HG03095 (cell line): ENCODE measurements around the gene ULK4.
"Not testable (repeated sequence)": the region's sequence is repeated elsewhere in the genome, so short reads cannot be mapped to it uniquely, and the experiment has no call there.

Source experiments
- ATAC-seq: cut with Tn5 transposase; IDR thresholded peaks from one replicate; pipeline ENCODE4 v1.9.1; 2021; ENCODE audit warnings: moderate library complexity; ENCODE audit not compliant: unreplicated experiment

ULK4 gene

GRCh38 chr3:41872157-41872556 is 89.7 kb downstream of the ULK4 start:
- ATAC-seq, result no peak

- no peak for ATAC-seq
Observed at GRCh38 chr3:41867533-41867932, 94.4 kb downstream of the ULK4 start.

- ATAC-seq, result no peak
Observed at GRCh38 chr3:41866298-41866697, 95.6 kb downstream of the ULK4 start.

- no peak for ATAC-seq
Observed at GRCh38 chr3:41863024-41863423, 98.9 kb downstream of the ULK4 start.

GRCh38 chr3:41860489-41860888 is 101.4 kb downstream of the ULK4 start:
- not testable (repeated sequence) for ATAC-seq

GRCh38 chr3:41854956-41855355 is 106.9 kb downstream of the ULK4 start:
- ATAC-seq, result no peak

- no peak for ATAC-seq
Observed at GRCh38 chr3:41853540-41854196, 108.2 kb downstream of the ULK4 start.

GRCh38 chr3:41848753-41849574 is 112.9 kb downstream of the ULK4 start:
- ATAC-seq, result no peak

- no peak for ATAC-seq
Observed at GRCh38 chr3:41847679-41848078, 114.2 kb downstream of the ULK4 start.

- ATAC-seq, result no peak
Observed at GRCh38 chr3:41846850-41847249, 115.1 kb downstream of the ULK4 start.

- no peak for ATAC-seq
Observed at GRCh38 chr3:41845826-41846225, 116.1 kb downstream of the ULK4 start.

- ATAC-seq, result not testable (repeated sequence)
Observed at GRCh38 chr3:41844256-41844655, 117.6 kb downstream of the ULK4 start.

- ATAC-seq, result not testable (repeated sequence)
Observed at GRCh38 chr3:41840936-41841668, 120.8 kb downstream of the ULK4 start.

- ATAC-seq, result no peak
Observed at GRCh38 chr3:41836360-41837134, 125.4 kb downstream of the ULK4 start.

- no peak for ATAC-seq
Observed at GRCh38 chr3:41833628-41834027, 128.3 kb downstream of the ULK4 start.

- no peak for ATAC-seq
Observed at GRCh38 chr3:41819236-41819635, 142.7 kb downstream of the ULK4 start.

- no peak for ATAC-seq
Observed at GRCh38 chr3:41808618-41809017, 153.3 kb downstream of the ULK4 start.

- no peak for ATAC-seq
Observed at GRCh38 chr3:41808152-41808551, 153.8 kb downstream of the ULK4 start.

GRCh38 chr3:41794748-41795589 is 166.9 kb downstream of the ULK4 start:
- ATAC-seq, result no peak

GRCh38 chr3:41792806-41793205 is 169.1 kb downstream of the ULK4 start:
- ATAC-seq, result no peak
